ENCODE data around the gene RARA. TPM values are rescaled to one million over a fixed set of nuclear protein-coding genes. Genes with fewer than 3 reads are reported as not detected.
A peak's percentile ranks its signal among the peaks of the same experiment; 100 is the strongest.

RARA gene
- polyA plus RNA-seq, 1 experiment = 6.5 TPM

GRCh38 chr17:40344421-40345160, 35.6 kb downstream of the RARA start:
- no peak for DNase-seq (ENCODE audit: low read depth)
- peak overlapping the region; percentile 84 for H3K4me3 ChIP-seq (ENCODE audit: low read depth, low read length)
- ChIA-PET CTCF (interaction anchor here (1.0 to 28.2 kb wide), 7 partner anchors 10 to 216 kb away, joined by 3 to 762 read pairs (median 16); partner anchors contain the start of gene RARA), POLR2A (no interaction called here)
- peaks cover 15% of the 10 kb centered on the region for H3K36me3 ChIP-seq (ENCODE audit: control insufficient read depth, insufficient read depth, low read length)
- TF ChIP-seq CTCF (IDR thresholded peaks at IDR 0.05; ENCODE audit: insufficient read depth, low read depth, low read length) = no peak
- H3K27me3 ChIP-seq (ENCODE audit: control insufficient read depth, insufficient read depth, low read length) = no peaks in the 10 kb centered on the region

GRCh38 chr17:40345161-40345993, 36.4 kb downstream of the RARA start:
- no peak for TF ChIP-seq CTCF (IDR thresholded peaks at IDR 0.05; ENCODE audit: insufficient read depth, low read depth, low read length)
- H3K4me3 ChIP-seq (ENCODE audit: low read depth, low read length) = peak overlapping the region; percentile 84
- peaks cover 20% of the 10 kb centered on the region for H3K36me3 ChIP-seq (ENCODE audit: control insufficient read depth, insufficient read depth, low read length)
- no peak for DNase-seq (ENCODE audit: low read depth)
- ChIA-PET POLR2A (interaction anchor here (0.6 to 1.1 kb wide), 2 partner anchors 38 to 143 kb away, joined by 3 to 5 read pairs; no protein-coding TSS in a partner anchor), CTCF (interaction anchor here (0.7 to 28.2 kb wide), 7 partner anchors 9 to 189 kb away, joined by 3 to 762 read pairs (median 5); partner anchors contain the start of gene RARA)
- H3K27me3 ChIP-seq (ENCODE audit: control insufficient read depth, insufficient read depth, low read length) = no peaks in the 10 kb centered on the region

- DNase-seq (ENCODE audit: low read depth) = no peak
- Histone ChIP-seq H3K36me3 (ENCODE audit: control insufficient read depth, insufficient read depth, low read length) (peaks cover 24% of the 10 kb centered on the region), H3K4me3 (ENCODE audit: low read depth, low read length) (peak overlapping the region; percentile 84), H3K27me3 (ENCODE audit: control insufficient read depth, insufficient read depth, low read length) (no peaks in the 10 kb centered on the region)
- no peak for TF ChIP-seq CTCF (IDR thresholded peaks at IDR 0.05; ENCODE audit: insufficient read depth, low read depth, low read length)
- ChIA-PET CTCF (interaction anchor here (0.7 to 28.2 kb wide), 6 partner anchors 8 to 188 kb away, joined by 3 to 762 read pairs (median 10); partner anchors contain the start of gene RARA), POLR2A (interaction anchor here (0.6 to 1.1 kb wide), 2 partner anchors 39 to 142 kb away, joined by 3 to 5 read pairs; no protein-coding TSS in a partner anchor)
These were observed 37.2 kb downstream of the RARA start for GRCh38 chr17:40345994-40346764.

- DNase-seq (ENCODE audit: low read depth) = no peak
- CTCF ChIA-PET = interaction anchor here (3.4 to 28.2 kb wide), 2 partner anchors 11 to 39 kb away, joined by 18 to 762 read pairs; partner anchors contain the start of gene RARA
- H3K36me3 ChIP-seq (ENCODE audit: control insufficient read depth, insufficient read depth, low read length) = peaks cover 27% of the 10 kb centered on the region
- TF ChIP-seq CTCF (IDR thresholded peaks at IDR 0.05; ENCODE audit: insufficient read depth, low read depth, low read length) = no peak
- POLR2A ChIA-PET = no interaction called here
- H3K4me3 ChIP-seq (ENCODE audit: low read depth, low read length) = no peak overlapping the region
- H3K27me3 ChIP-seq (ENCODE audit: control insufficient read depth, insufficient read depth, low read length) = no peaks in the 10 kb centered on the region
These were observed 37.8 kb downstream of the RARA start for GRCh38 chr17:40346765-40347158.
